Lower leg skin (tissue), 3 donors: Measurements from ENCODE around the gene HARS2.

ENCODE experiments used
- CTCF ChIP-seq, 3 donors: fragments of 450-650 bp; IDR thresholded peaks; one replicate each; pipeline ENCODE4 v1.5.1; 2016; ENCODE audit warnings: antibody characterized with exemption in 3 of 3, mild to moderate bottlenecking in 3 of 3, moderate library complexity in 2 of 3
- POLR2A ChIP-seq, 2 donors: fragments of 450-650 bp; IDR thresholded peaks; one replicate each; pipeline ENCODE4 v1.6.1; 2016 to 2017; ENCODE audit warnings: antibody characterized with exemption in 2 of 2, mild to moderate bottlenecking in 1 of 2, moderate library complexity in 1 of 2

- TF ChIP-seq POLR2A (IDR thresholded peaks at IDR 0.05): no peak
- TF ChIP-seq CTCF (IDR thresholded peaks at IDR 0.05): no peak
Measured at GRCh38 chr5:140673187-140673976, 17.9 kb upstream of the HARS2 start, which contains the start of gene DND1.
